ENCODE measurements around the gene COP1. TPM values are rescaled to one million over a fixed set of nuclear protein-coding genes. Genes with fewer than 3 reads are reported as not detected.

Gene COP1
- total RNA-seq, 1 donor from 2014 or later, result 64.9 TPM

GRCh38 chr1:175978926-175979325 is 228.2 kb downstream of the COP1 start:
- no peak for TF ChIP-seq CTCF (IDR thresholded peaks at IDR 0.05; ENCODE audit: unreplicated experiment)
- Mint-ChIP-seq H3K9me3 (ENCODE audit: unreplicated experiment) (peaks cover 7% of the 10 kb centered on the region), H3K27me3 (ENCODE audit: unreplicated experiment) (no peaks in the 10 kb centered on the region), H3K27ac (ENCODE audit: unreplicated experiment) (no peak overlapping the region), H3K4me3 (ENCODE audit: unreplicated experiment) (no peak overlapping the region), H3K4me1 (ENCODE audit: unreplicated experiment) (peaks cover 11% of the 10 kb centered on the region), H3K36me3 (ENCODE audit: low read depth, unreplicated experiment) (peaks cover 28% of the 10 kb centered on the region)
- DNase-seq (ENCODE audit: low spot score), result no peak

- Mint-ChIP-seq H3K4me3 (ENCODE audit: unreplicated experiment) (no peak overlapping the region), H3K9me3 (ENCODE audit: unreplicated experiment) (peaks cover 4% of the 10 kb centered on the region), H3K4me1 (ENCODE audit: unreplicated experiment) (peaks cover 11% of the 10 kb centered on the region), H3K36me3 (ENCODE audit: low read depth, unreplicated experiment) (peaks cover 23% of the 10 kb centered on the region), H3K27ac (ENCODE audit: unreplicated experiment) (no peak overlapping the region), H3K27me3 (ENCODE audit: unreplicated experiment) (no peaks in the 10 kb centered on the region)
- no peak for TF ChIP-seq CTCF (IDR thresholded peaks at IDR 0.05; ENCODE audit: unreplicated experiment)
- no peak for DNase-seq (ENCODE audit: low spot score)
Observed at GRCh38 chr1:175978476-175978875, 228.6 kb downstream of the COP1 start.

GRCh38 chr1:175976865-175977642 is 230.0 kb downstream of the COP1 start:
- no peak for DNase-seq (ENCODE audit: low spot score)
- Mint-ChIP-seq H3K9me3 (ENCODE audit: unreplicated experiment) (no peaks in the 10 kb centered on the region), H3K36me3 (ENCODE audit: low read depth, unreplicated experiment) (peaks cover 11% of the 10 kb centered on the region), H3K4me1 (ENCODE audit: unreplicated experiment) (peaks cover 11% of the 10 kb centered on the region), H3K27me3 (ENCODE audit: unreplicated experiment) (peaks cover 2% of the 10 kb centered on the region), H3K4me3 (ENCODE audit: unreplicated experiment) (no peak overlapping the region), H3K27ac (ENCODE audit: unreplicated experiment) (no peak overlapping the region)
- TF ChIP-seq CTCF (IDR thresholded peaks at IDR 0.05; ENCODE audit: unreplicated experiment), result no peak

GRCh38 chr1:175969231-175969630 is 237.9 kb downstream of the COP1 start:
- DNase-seq (ENCODE audit: low spot score), result no peak
- peaks cover 2% of the 10 kb centered on the region for H3K27me3 Mint-ChIP-seq (ENCODE audit: unreplicated experiment)
- no peak overlapping the region for H3K4me3 Mint-ChIP-seq (ENCODE audit: unreplicated experiment)
- TF ChIP-seq CTCF (IDR thresholded peaks at IDR 0.05; ENCODE audit: unreplicated experiment), result no peak
- no peaks in the 10 kb centered on the region for H3K4me1 Mint-ChIP-seq (ENCODE audit: unreplicated experiment)
- no peak overlapping the region for H3K27ac Mint-ChIP-seq (ENCODE audit: unreplicated experiment)
- no peaks in the 10 kb centered on the region for H3K9me3 Mint-ChIP-seq (ENCODE audit: unreplicated experiment)
- peaks cover 12% of the 10 kb centered on the region for H3K36me3 Mint-ChIP-seq (ENCODE audit: low read depth, unreplicated experiment)

GRCh38 chr1:175968486-175969172 is 238.5 kb downstream of the COP1 start:
- Mint-ChIP-seq H3K27me3 (ENCODE audit: unreplicated experiment) (peaks cover 2% of the 10 kb centered on the region), H3K27ac (ENCODE audit: unreplicated experiment) (no peak overlapping the region), H3K36me3 (ENCODE audit: low read depth, unreplicated experiment) (peaks cover 12% of the 10 kb centered on the region), H3K4me1 (ENCODE audit: unreplicated experiment) (no peaks in the 10 kb centered on the region), H3K9me3 (ENCODE audit: unreplicated experiment) (no peaks in the 10 kb centered on the region), H3K4me3 (ENCODE audit: unreplicated experiment) (no peak overlapping the region)
- no peak for TF ChIP-seq CTCF (IDR thresholded peaks at IDR 0.05; ENCODE audit: unreplicated experiment)
- DNase-seq (ENCODE audit: low spot score), result no peak

Data from endothelial cell (in vitro differentiated cells).